A673 (cell line): ENCODE data around the gene MN1. TPM values are rescaled to one million over a fixed set of nuclear protein-coding genes. Genes with fewer than 3 reads are reported as not detected.
"Not testable (repeated sequence)": the region's sequence is repeated elsewhere in the genome, so short reads cannot be mapped to it uniquely, and the experiment has no call there.

Experiments used
- BruUV-seq: library from RNA; stranded (reverse); fragments of 400-500 nt; replicated peaks from 2 replicates; lab custom pipeline; 2021; lab: Mats Ljungman, UMichigan
- CTCF ChIA-PET: fragments of 300-600 bp; sonication (Branson Sonifier 250); formaldehyde crosslinking; loops from one replicate; lab custom pipeline; 2022; ENCODE audit warnings: antibody characterized with exemption; lab: Charles Lee
- POLR2A ChIA-PET: fragments of 300-600 bp; sonication (Branson Sonifier 250); formaldehyde crosslinking; loops from one replicate; lab custom pipeline; 2022; ENCODE audit warnings: antibody characterized with exemption; ENCODE audit not compliant: low non-redundant PET; lab: Charles Lee
- DNase-seq: peaks from one replicate; pipeline ENCODE4 v3.0.0-alpha.2; 2015; ENCODE audit warnings: low spot score
- H3K27ac ChIP-seq: fragments of 200-600 bp; sonication (generic); 2 replicates; pipeline ENCODE4 v1.5.1; 2016; ENCODE audit warnings: mixed run types, low read depth, mild to moderate bottlenecking, mixed read lengths, antibody characterized with exemption, low read length; ENCODE audit not compliant: poor library complexity, severe bottlenecking
- H3K27me3 ChIP-seq: fragments of 200-600 bp; sonication (generic); replicated peaks from 2 replicates; pipeline ENCODE4 v1.6.1; 2017; ENCODE audit warnings: mixed run types, low read depth, mild to moderate bottlenecking, mixed read lengths, antibody characterized with exemption, low read length; ENCODE audit not compliant: insufficient read depth, poor library complexity
- H3K36me3 ChIP-seq: fragments of 200-600 bp; sonication (generic); 2 replicates; pipeline ENCODE4 v1.6.1; 2016; ENCODE audit warnings: mixed run types, mild to moderate bottlenecking, mixed read lengths, antibody characterized with exemption, low read length; ENCODE audit not compliant: insufficient read depth, poor library complexity, severe bottlenecking
- H3K4me1 ChIP-seq: fragments of 200-600 bp; sonication (generic); 2 replicates; pipeline ENCODE4 v1.6.1; 2017; ENCODE audit warnings: mixed run types, mild to moderate bottlenecking, mixed read lengths, antibody characterized with exemption, low read length; ENCODE audit not compliant: insufficient read depth, poor library complexity, severe bottlenecking
- H3K4me3 ChIP-seq: fragments of 200-600 bp; sonication (generic); 2 replicates; pipeline ENCODE4 v1.5.1; 2016; ENCODE audit warnings: low read depth, mixed run types, mild to moderate bottlenecking, mixed read lengths, low read length; ENCODE audit not compliant: poor library complexity, severe bottlenecking
- H3K9me3 ChIP-seq: fragments of 200-600 bp; sonication (generic); 2 replicates; pipeline ENCODE4 v1.6.1; 2016; ENCODE audit warnings: mixed run types, low read depth, mild to moderate bottlenecking, mixed read lengths, antibody characterized with exemption, low read length; ENCODE audit not compliant: poor library complexity, severe bottlenecking
- EZH2 ChIP-seq: fragments of 200-600 bp; sonication (generic); IDR thresholded peaks from 2 replicates; pipeline ENCODE4 v1.6.1; 2017; ENCODE audit warnings: borderline replicate concordance, low read depth, mild to moderate bottlenecking, mixed read lengths, antibody characterized with exemption, low read length; ENCODE audit not compliant: poor library complexity, severe bottlenecking
- intact Hi-C: fragments of 100-400 bp; cut with micrococcal nuclease; formaldehyde crosslinking; loops from one replicate; pipeline ENCODE4 v1.10.0; 2022; ENCODE audit not compliant: unreplicated experiment
- total RNA-seq: library from RNA; stranded (reverse); gene quantifications from 2 replicates; pipeline ENCODE4 v1.2.3, GENCODE V29; 2021
- TF ChIP-seq, protein P1 (sequence below): fragments of 300-800, 200-600 bp; sonication (generic); conservative IDR thresholded peaks from 2 replicates; pipeline ENCODE4 v1.5.1; 2017; ENCODE audit warnings: low read depth, mild to moderate bottlenecking, antibody characterized with exemption, low read length, moderate library complexity, mixed read lengths

Gene MN1
- total RNA-seq, 1 experiment from 2014 or later: 8.4 TPM

DNA sequence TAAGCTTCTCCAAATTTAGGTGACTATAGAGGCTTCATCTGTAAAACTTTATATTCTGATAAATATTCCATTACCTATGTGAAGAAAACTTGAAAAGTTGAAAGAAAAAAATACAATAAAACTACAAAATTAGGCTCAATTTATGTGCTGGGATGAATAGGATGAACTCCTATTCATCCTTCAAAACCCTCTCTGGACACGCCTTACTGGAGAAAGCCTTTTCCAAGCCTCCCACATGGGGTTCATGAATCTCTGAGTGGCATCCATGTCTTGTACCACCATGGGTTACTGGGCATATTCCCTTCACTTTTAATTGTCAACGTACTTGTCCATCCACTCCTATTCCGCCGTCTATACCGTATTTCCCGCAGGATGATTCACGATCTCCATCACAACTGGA, 55.7 kb downstream of the MN1 start:
- H3K27ac ChIP-seq: no peak overlapping the region
- ChIA-PET POLR2A (no interaction called here), CTCF (no interaction called here)
- H3K36me3 ChIP-seq: no peaks in the 10 kb centered on the region
- no peak overlapping the region for H3K4me3 ChIP-seq
- no peaks in the 10 kb centered on the region for H3K27me3 ChIP-seq
- intact Hi-C loops: no loop called here
- TF ChIP-seq EZH2: no peak
- TF ChIP-seq, protein P1, sequence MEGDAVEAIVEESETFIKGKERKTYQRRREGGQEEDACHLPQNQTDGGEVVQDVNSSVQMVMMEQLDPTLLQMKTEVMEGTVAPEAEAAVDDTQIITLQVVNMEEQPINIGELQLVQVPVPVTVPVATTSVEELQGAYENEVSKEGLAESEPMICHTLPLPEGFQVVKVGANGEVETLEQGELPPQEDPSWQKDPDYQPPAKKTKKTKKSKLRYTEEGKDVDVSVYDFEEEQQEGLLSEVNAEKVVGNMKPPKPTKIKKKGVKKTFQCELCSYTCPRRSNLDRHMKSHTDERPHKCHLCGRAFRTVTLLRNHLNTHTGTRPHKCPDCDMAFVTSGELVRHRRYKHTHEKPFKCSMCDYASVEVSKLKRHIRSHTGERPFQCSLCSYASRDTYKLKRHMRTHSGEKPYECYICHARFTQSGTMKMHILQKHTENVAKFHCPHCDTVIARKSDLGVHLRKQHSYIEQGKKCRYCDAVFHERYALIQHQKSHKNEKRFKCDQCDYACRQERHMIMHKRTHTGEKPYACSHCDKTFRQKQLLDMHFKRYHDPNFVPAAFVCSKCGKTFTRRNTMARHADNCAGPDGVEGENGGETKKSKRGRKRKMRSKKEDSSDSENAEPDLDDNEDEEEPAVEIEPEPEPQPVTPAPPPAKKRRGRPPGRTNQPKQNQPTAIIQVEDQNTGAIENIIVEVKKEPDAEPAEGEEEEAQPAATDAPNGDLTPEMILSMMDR: no peak
- H3K4me1 ChIP-seq: peaks cover 21% of the 10 kb centered on the region
- DNase-seq: no peak
- BruUV-seq: no TSS peak
- no peaks in the 10 kb centered on the region for H3K9me3 ChIP-seq

DNA sequence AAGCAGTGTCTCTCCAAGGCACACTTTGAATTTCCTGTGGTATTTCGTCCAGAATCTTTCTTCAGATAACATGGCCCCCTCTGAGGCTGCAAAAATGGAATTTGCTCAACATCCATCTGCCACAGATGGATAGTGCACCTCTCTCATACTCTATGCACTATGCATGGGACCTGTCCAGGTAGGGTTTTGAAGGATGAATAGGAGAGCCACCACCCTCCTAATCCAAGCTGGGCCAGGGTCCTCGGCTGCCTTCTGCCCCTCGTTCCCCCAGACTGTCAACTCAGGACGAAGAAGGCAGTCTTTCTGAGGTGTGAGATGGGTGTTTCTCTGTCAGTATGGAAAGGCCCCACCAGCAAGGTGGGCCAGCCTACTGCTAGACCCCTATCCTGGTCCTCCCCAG, 56.4 kb downstream of the MN1 start:
- TF ChIP-seq EZH2: no peak
- TF ChIP-seq, protein P1: no peak
- Histone ChIP-seq H3K27ac (no peak overlapping the region), H3K4me3 (no peak overlapping the region), H3K9me3 (no peaks in the 10 kb centered on the region), H3K27me3 (no peaks in the 10 kb centered on the region), H3K4me1 (peaks cover 14% of the 10 kb centered on the region), H3K36me3 (no peaks in the 10 kb centered on the region)
- DNase-seq: no peak
- intact Hi-C loops: no loop called here
- no TSS peak for BruUV-seq
- CTCF ChIA-PET: no interaction called here
- POLR2A ChIA-PET: no interaction called here

DNA sequence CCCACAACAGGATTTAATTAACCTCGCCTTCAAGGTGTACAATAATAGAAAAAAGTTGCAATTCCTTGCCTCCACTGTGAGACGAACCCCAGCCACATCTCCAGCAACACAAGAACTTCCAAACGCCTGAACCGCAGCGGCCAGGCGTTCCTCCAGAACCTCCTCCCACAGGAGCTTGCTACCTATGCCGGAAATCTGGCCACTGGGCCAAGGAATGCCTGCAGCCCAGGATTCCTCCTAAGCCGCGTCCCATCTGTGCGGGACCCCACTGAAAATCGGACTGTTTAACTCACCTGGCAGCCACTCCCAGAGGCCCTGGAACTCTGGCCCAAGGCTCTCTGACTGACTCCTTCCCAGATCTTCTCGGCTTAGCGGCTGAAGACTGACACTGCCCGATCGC, 57.5 kb downstream of the MN1 start:
- CTCF ChIA-PET, BruUV-seq, DNase-seq, H3K4me1 ChIP-seq, H3K36me3 ChIP-seq, intact Hi-C loops, H3K27ac ChIP-seq, POLR2A ChIA-PET, H3K27me3 ChIP-seq, H3K4me3 ChIP-seq, H3K9me3 ChIP-seq: not testable (repeated sequence)

DNA sequence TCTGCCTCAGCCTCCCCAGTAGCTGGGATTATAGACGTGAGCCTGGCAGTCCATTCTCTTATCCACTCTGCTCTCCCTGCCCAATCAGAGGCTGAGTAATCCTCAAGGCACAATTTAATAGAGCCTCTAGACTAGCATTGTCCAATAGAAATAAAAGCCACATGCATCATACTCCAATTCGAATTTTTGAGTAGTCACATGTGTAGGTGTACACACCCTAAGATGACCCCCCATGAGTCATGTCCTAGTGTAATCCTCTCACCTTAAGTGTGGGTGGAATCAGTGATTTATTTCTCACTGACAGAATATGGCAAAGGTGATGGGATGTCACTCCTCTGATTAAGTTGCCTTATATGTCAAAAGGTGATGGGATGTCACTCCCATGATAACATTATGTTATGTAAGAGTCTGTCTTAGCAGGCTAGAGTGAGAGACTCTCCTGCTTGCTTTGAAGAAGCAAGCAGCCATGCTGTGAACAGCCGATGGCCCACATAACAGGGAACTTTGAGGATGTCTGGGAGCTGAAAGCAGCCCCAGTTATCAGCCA, 61.3 kb downstream of the MN1 start:
- TF ChIP-seq, protein P1: no peak
- no peak for TF ChIP-seq EZH2
- no TSS peak for BruUV-seq
- DNase-seq: no peak
- ChIA-PET CTCF (no interaction called here), POLR2A (no interaction called here)
- H3K4me3 ChIP-seq: no peak overlapping the region
- no peaks in the 10 kb centered on the region for H3K4me1 ChIP-seq
- H3K36me3 ChIP-seq: no peaks in the 10 kb centered on the region
- intact Hi-C loops: no loop called here
- H3K9me3 ChIP-seq: peaks cover 7% of the 10 kb centered on the region
- no peak overlapping the region for H3K27ac ChIP-seq
- H3K27me3 ChIP-seq: no peaks in the 10 kb centered on the region
